ENCODE measurements around the gene SEL1L2. TPM values are rescaled to one million over a fixed set of nuclear protein-coding genes. Genes with fewer than 3 reads are reported as not detected.

Gene SEL1L2
- total RNA-seq, 4 donors from 2014 or later, result not detected

DNA sequence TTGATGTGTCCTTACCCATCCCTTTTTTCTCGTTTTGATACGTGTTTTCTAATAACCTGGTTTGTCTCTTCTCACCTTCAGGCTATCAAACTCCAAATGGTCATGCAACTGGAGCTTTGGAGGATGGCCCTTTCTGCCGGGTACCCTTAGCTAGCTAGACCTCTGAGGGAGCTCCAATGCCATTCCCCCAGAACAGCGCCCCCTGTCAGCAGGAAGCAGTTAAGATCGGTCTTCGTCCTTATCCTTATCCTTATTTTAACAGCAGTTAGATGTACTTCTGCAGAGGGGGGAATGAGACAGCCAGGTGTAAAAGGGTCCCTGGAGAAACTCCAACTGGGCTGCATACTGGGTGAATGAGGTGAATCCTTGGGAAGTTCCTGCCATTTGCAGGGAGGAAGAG is 37.2 kb downstream of the SEL1L2 start:
- whole genome bisulfite sequencing, 2 donors (ENCODE audit: low coverage in 1 of 2), result 68 to 76% methylated on average over 5 to 6 of the region's 6 CpGs
- DNase-seq, result no peak
- H3K36me3 ChIP-seq, result no peaks in the 10 kb centered on the region
- H3K27ac ChIP-seq, result no peak overlapping the region
- TF ChIP-seq POLR2A (IDR thresholded peaks at IDR 0.05), result no peak
- no peak for TF ChIP-seq POLR2AphosphoS5 (IDR thresholded peaks at IDR 0.05)
- TF ChIP-seq, protein P1, sequence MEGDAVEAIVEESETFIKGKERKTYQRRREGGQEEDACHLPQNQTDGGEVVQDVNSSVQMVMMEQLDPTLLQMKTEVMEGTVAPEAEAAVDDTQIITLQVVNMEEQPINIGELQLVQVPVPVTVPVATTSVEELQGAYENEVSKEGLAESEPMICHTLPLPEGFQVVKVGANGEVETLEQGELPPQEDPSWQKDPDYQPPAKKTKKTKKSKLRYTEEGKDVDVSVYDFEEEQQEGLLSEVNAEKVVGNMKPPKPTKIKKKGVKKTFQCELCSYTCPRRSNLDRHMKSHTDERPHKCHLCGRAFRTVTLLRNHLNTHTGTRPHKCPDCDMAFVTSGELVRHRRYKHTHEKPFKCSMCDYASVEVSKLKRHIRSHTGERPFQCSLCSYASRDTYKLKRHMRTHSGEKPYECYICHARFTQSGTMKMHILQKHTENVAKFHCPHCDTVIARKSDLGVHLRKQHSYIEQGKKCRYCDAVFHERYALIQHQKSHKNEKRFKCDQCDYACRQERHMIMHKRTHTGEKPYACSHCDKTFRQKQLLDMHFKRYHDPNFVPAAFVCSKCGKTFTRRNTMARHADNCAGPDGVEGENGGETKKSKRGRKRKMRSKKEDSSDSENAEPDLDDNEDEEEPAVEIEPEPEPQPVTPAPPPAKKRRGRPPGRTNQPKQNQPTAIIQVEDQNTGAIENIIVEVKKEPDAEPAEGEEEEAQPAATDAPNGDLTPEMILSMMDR (IDR thresholded peaks at IDR 0.05), result no peak
- TF ChIP-seq EP300 (IDR thresholded peaks at IDR 0.05; ENCODE audit: low read depth), result no peak
- intact Hi-C loops (cut with DNase I; ENCODE audit: low total_unique reads) (loop anchor here (5.0 kb wide), 1 partner anchor 131 kb away; no protein-coding TSS in a partner anchor), in situ Hi-C loops (cut with MboI; ENCODE audit: low pct_ligation_motif_present in 1 of 4, low pct_unique_long_range_greater_than_20kb in 1 of 4, low sequenced_read_pairs in 3 of 4) (no loop called here)
- no peaks in the 10 kb centered on the region for H3K27me3 ChIP-seq
- H3K4me1 ChIP-seq, result no peaks in the 10 kb centered on the region
- no peak overlapping the region for H3K4me3 ChIP-seq
- no peaks in the 10 kb centered on the region for H3K9me3 ChIP-seq

DNA sequence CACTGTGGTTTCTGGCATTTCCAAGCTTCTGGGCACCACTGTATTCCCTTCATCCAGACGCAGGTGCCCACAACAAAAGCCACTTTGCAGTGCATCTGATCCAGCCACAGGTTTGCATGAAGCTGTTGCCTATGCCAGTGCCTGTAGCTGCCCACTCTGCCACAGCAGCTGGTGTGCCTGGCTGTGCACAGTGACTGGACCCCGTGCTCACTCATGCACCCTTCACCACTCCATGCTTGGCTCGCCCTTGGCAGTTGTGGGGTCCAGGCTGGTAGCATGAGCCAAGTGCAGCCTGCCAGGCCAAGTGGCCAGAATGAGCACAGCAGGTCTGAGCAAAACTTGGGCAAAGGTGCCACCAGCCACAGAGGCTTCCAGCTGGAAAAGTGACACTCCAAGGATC is 42.7 kb downstream of the SEL1L2 start:
- Histone ChIP-seq H3K27ac (no peak overlapping the region), H3K36me3 (no peaks in the 10 kb centered on the region), H3K27me3 (no peaks in the 10 kb centered on the region), H3K4me1 (no peaks in the 10 kb centered on the region), H3K4me3 (no peak overlapping the region), H3K9me3 (no peaks in the 10 kb centered on the region)
- DNase-seq, result no peak
- in situ Hi-C loops (cut with MboI; ENCODE audit: low pct_ligation_motif_present in 1 of 4, low pct_unique_long_range_greater_than_20kb in 1 of 4, low sequenced_read_pairs in 3 of 4), result no loop called here
- intact Hi-C loops (cut with DNase I; ENCODE audit: low total_unique reads), result no loop called here
- no peak for TF ChIP-seq POLR2A (IDR thresholded peaks at IDR 0.05)
- no peak for TF ChIP-seq EP300 (IDR thresholded peaks at IDR 0.05; ENCODE audit: low read depth)
- TF ChIP-seq, protein P1 (IDR thresholded peaks at IDR 0.05), result no peak
- no peak for TF ChIP-seq POLR2AphosphoS5 (IDR thresholded peaks at IDR 0.05)
- WGBS, 2 donors (ENCODE audit: low coverage in 1 of 2), result 65% methylated on average over 3 of the region's 3 CpGs; no CpG with 5 or more reads in 1 of the 2 donors

DNA sequence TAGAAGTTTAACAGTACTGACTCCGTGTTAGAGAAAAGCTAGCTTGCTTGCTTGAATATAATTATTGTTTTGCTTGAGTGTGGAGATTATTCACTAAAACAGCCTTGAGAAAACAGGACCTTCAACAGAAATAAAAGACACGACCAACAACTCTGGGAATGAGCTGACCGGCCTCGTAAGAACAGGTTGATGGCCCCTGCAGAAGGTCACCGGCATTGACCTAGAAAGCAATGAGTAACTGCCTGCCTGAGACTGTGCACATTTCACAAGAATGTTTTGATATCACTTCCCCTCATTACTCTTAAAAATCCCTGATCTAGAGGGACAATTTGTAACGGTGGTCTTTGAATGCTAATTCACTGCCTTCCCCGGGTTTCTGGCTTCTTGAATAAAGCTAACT is 49.4 kb downstream of the SEL1L2 start:
- WGBS, 2 donors (ENCODE audit: low coverage in 1 of 2), result 61 to 71% methylated on average over 4 to 7 of the region's 7 CpGs
- TF ChIP-seq, protein P1 (IDR thresholded peaks at IDR 0.05), result no peak
- no peak for TF ChIP-seq EP300 (IDR thresholded peaks at IDR 0.05; ENCODE audit: low read depth)
- TF ChIP-seq POLR2A (IDR thresholded peaks at IDR 0.05), result no peak
- no peak for TF ChIP-seq POLR2AphosphoS5 (IDR thresholded peaks at IDR 0.05)
- Histone ChIP-seq H3K27ac (no peak overlapping the region), H3K4me1 (no peaks in the 10 kb centered on the region), H3K9me3 (no peaks in the 10 kb centered on the region), H3K27me3 (no peaks in the 10 kb centered on the region), H3K36me3 (no peaks in the 10 kb centered on the region), H3K4me3 (no peak overlapping the region)
- in situ Hi-C loops (cut with MboI; ENCODE audit: low pct_ligation_motif_present in 1 of 4, low pct_unique_long_range_greater_than_20kb in 1 of 4, low sequenced_read_pairs in 3 of 4), result no loop called here
- no peak for DNase-seq
- intact Hi-C loops (cut with DNase I; ENCODE audit: low total_unique reads), result no loop called here

DNA sequence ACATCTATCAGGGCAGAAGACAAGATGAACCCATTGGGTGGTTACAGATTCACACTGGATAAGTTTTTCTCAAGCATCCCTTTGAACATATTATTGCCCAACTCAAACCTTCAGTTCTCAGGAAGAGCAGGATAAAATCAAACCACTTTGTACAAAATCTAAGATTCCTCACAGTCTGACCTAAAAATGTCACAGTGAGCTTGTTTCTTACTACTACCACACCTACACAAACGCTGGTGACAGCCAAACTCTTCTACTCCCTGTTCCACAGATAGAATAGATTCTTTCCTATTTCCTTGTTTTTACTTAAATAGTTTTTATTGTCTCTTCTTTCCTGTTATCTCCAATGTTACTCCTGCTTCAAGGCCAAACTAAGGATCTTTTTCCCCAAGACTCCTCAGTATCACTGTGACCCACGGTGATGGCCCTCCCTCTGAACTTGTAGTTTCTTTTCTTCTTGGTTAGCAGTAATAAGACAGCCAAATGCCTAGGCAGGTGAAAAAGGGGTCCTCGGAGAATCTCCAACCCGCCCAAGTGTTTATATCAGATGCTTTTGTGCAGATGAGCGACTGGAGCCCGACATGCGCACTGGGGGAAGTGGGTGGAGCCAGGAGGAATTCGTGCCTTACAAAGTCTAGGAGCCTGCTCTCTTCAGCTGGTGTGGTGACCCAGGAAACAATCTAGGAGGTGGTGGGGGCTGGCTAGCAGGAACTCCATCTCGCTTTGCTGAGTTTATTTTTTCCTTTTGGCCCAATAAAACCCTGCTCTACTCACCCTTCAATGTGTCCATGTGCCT is 53.4 kb downstream of the SEL1L2 start:
- Histone ChIP-seq H3K4me3 (no peak overlapping the region), H3K36me3 (no peaks in the 10 kb centered on the region), H3K27me3 (no peaks in the 10 kb centered on the region), H3K4me1 (no peaks in the 10 kb centered on the region), H3K9me3 (no peaks in the 10 kb centered on the region), H3K27ac (no peak overlapping the region)
- intact Hi-C loops (cut with DNase I; ENCODE audit: low total_unique reads), result no loop called here
- TF ChIP-seq EP300 (IDR thresholded peaks at IDR 0.05; ENCODE audit: low read depth), result no peak
- TF ChIP-seq POLR2AphosphoS5 (IDR thresholded peaks at IDR 0.05), result no peak
- WGBS, 2 donors (ENCODE audit: low coverage in 1 of 2), result 57 to 79% methylated on average over 1 to 9 of the region's 9 CpGs
- no peak for DNase-seq
- in situ Hi-C loops (cut with MboI; ENCODE audit: low pct_ligation_motif_present in 1 of 4, low pct_unique_long_range_greater_than_20kb in 1 of 4, low sequenced_read_pairs in 3 of 4), result no loop called here
